GM21390 (cell line): Measurements from ENCODE around the gene PITPNM3.

Source experiments
- ATAC-seq: cut with Tn5 transposase; IDR thresholded peaks from one replicate; pipeline ENCODE4 v1.9.1; 2021; ENCODE audit not compliant: unreplicated experiment

The PITPNM3 gene

GRCh38 chr17:6463616-6464445, 92.5 kb downstream of the PITPNM3 start:
- ATAC-seq: no peak

GRCh38 chr17:6462692-6463091, 93.7 kb downstream of the PITPNM3 start:
- ATAC-seq: no peak

GRCh38 chr17:6461792-6462524, 94.4 kb downstream of the PITPNM3 start:
- ATAC-seq: no peak

- no peak for ATAC-seq
These were observed 95.1 kb downstream of the PITPNM3 start for GRCh38 chr17:6461246-6461645.

- ATAC-seq: no peak
These were observed 95.7 kb downstream of the PITPNM3 start for GRCh38 chr17:6460531-6461161.

- no peak for ATAC-seq
These were observed 97.8 kb downstream of the PITPNM3 start for GRCh38 chr17:6458460-6458950.

GRCh38 chr17:6457688-6458459, 98.5 kb downstream of the PITPNM3 start:
- no peak for ATAC-seq

GRCh38 chr17:6456914-6457687, 99.3 kb downstream of the PITPNM3 start:
- ATAC-seq: no peak

- no peak for ATAC-seq
These were observed 100.0 kb downstream of the PITPNM3 start for GRCh38 chr17:6456321-6456720.

GRCh38 chr17:6455321-6455705, 101.0 kb downstream of the PITPNM3 start:
- no peak for ATAC-seq

GRCh38 chr17:6454495-6455320, 101.6 kb downstream of the PITPNM3 start:
- no peak for ATAC-seq

GRCh38 chr17:6453279-6454024, 102.9 kb downstream of the PITPNM3 start:
- ATAC-seq: no peak

- ATAC-seq: no peak
These were observed 103.7 kb downstream of the PITPNM3 start for GRCh38 chr17:6452471-6453266.

- no peak for ATAC-seq
These were observed 105.2 kb downstream of the PITPNM3 start for GRCh38 chr17:6450926-6451832.

GRCh38 chr17:6449307-6449706, 107.0 kb downstream of the PITPNM3 start:
- no peak for ATAC-seq

GRCh38 chr17:6448473-6448872, 107.9 kb downstream of the PITPNM3 start:
- no peak for ATAC-seq
